HEK293 (cell line): Measurements from ENCODE around the gene CNPY1.

Experiments
- EGR2 ChIP-seq: fragments of 450-650 bp; formaldehyde crosslinking; IDR thresholded peaks from 2 replicates; pipeline ENCODE4 v1.5.1; 2016; ENCODE audit warnings: low read depth, missing biosample characterization, missing genetic modification characterization
- GFI1B ChIP-seq: fragments of 450-650 bp; formaldehyde crosslinking; IDR thresholded peaks from 2 replicates; pipeline ENCODE4 v1.5.1; 2016; ENCODE audit warnings: missing biosample characterization, missing genetic modification characterization
- KLF9 ChIP-seq: fragments of 450-650 bp; formaldehyde crosslinking; IDR thresholded peaks from 2 replicates; pipeline ENCODE4 v1.5.1; 2016; ENCODE audit warnings: missing biosample characterization, missing genetic modification characterization, low read depth
- SP3 ChIP-seq: fragments of 450-650 bp; formaldehyde crosslinking; IDR thresholded peaks from 2 replicates; pipeline ENCODE4 v1.5.1; 2016; ENCODE audit warnings: missing biosample characterization, missing genetic modification characterization
- TRIM28 ChIP-seq: IDR thresholded peaks from 2 replicates; pipeline ENCODE4 v1.6.1; 2011; ENCODE audit warnings: low read length, control low read depth, borderline replicate concordance
- ZBTB17 ChIP-seq: fragments of 450-650 bp; formaldehyde crosslinking; IDR thresholded peaks from 2 replicates; pipeline ENCODE4 v1.5.1; 2016; ENCODE audit warnings: missing biosample characterization, missing genetic modification characterization
- ZFP3 ChIP-seq: fragments of 450-650 bp; formaldehyde crosslinking; IDR thresholded peaks from 2 replicates; pipeline ENCODE4 v1.5.1; 2016; ENCODE audit warnings: low read depth, missing biosample characterization, missing genetic modification characterization
- ZFP37 ChIP-seq: fragments of 450-650 bp; formaldehyde crosslinking; IDR thresholded peaks from 2 replicates; pipeline ENCODE4 v1.5.1; 2016; ENCODE audit warnings: missing biosample characterization, missing genetic modification characterization
- ZNF138 ChIP-seq: fragments of 450-650 bp; formaldehyde crosslinking; IDR thresholded peaks from 2 replicates; pipeline ENCODE4 v1.5.1; 2016; ENCODE audit warnings: missing biosample characterization, missing genetic modification characterization, borderline replicate concordance
- ZNF157 ChIP-seq: fragments of 450-650 bp; formaldehyde crosslinking; IDR thresholded peaks from 2 replicates; pipeline ENCODE4 v1.5.1; 2016; ENCODE audit warnings: missing biosample characterization, missing genetic modification characterization
- ZNF169 ChIP-seq: fragments of 450-650 bp; formaldehyde crosslinking; IDR thresholded peaks from 2 replicates; pipeline ENCODE4 v1.5.1; 2016; ENCODE audit warnings: missing biosample characterization, missing genetic modification characterization
- ZNF174 ChIP-seq: fragments of 450-650 bp; formaldehyde crosslinking; IDR thresholded peaks from 2 replicates; pipeline ENCODE4 v1.5.0; 2017; ENCODE audit warnings: missing biosample characterization, mild to moderate bottlenecking, missing genetic modification characterization
- ZNF24 ChIP-seq: fragments of 450-650 bp; formaldehyde crosslinking; IDR thresholded peaks from 2 replicates; pipeline ENCODE4 v1.5.1; 2016; ENCODE audit warnings: missing biosample characterization, missing genetic modification characterization
- ZNF266 ChIP-seq: fragments of 450-650 bp; formaldehyde crosslinking; IDR thresholded peaks from 2 replicates; pipeline ENCODE4 v1.5.1; 2016; ENCODE audit warnings: missing biosample characterization, missing genetic modification characterization, low read depth
- ZNF302 ChIP-seq: fragments of 450-650 bp; formaldehyde crosslinking; IDR thresholded peaks from 2 replicates; pipeline ENCODE4 v1.5.1; 2016; ENCODE audit warnings: missing biosample characterization, missing genetic modification characterization, low read depth
- ZNF394 ChIP-seq: fragments of 450-650 bp; formaldehyde crosslinking; IDR thresholded peaks from 2 replicates; pipeline ENCODE4 v1.5.1; 2016; ENCODE audit warnings: missing biosample characterization, missing genetic modification characterization, mild to moderate bottlenecking, moderate library complexity, borderline replicate concordance
- ZNF548 ChIP-seq: fragments of 450-650 bp; formaldehyde crosslinking; IDR thresholded peaks from 2 replicates; pipeline ENCODE4 v1.5.1; 2016; ENCODE audit warnings: missing biosample characterization, missing genetic modification characterization
- ZNF610 ChIP-seq: fragments of 450-650 bp; formaldehyde crosslinking; IDR thresholded peaks from 2 replicates; pipeline ENCODE4 v1.5.1; 2016; ENCODE audit warnings: missing biosample characterization, missing genetic modification characterization, borderline replicate concordance
- ZNF624 ChIP-seq: fragments of 450-650 bp; formaldehyde crosslinking; IDR thresholded peaks from 2 replicates; pipeline ENCODE4 v1.5.1; 2017; ENCODE audit warnings: missing biosample characterization, missing genetic modification characterization
- TF ChIP-seq, protein P1 (sequence below): fragments of 450-650 bp; formaldehyde crosslinking; IDR thresholded peaks from 2 replicates; pipeline ENCODE4 v1.5.1; 2017; ENCODE audit warnings: missing biosample characterization, missing genetic modification characterization
- TF ChIP-seq, protein P2 (sequence below): fragments of 450-650 bp; formaldehyde crosslinking; IDR thresholded peaks from 2 replicates; pipeline ENCODE4 v1.5.1; 2016; ENCODE audit warnings: missing biosample characterization, missing genetic modification characterization
- TF ChIP-seq, protein P3 (sequence below): fragments of 450-650 bp; formaldehyde crosslinking; IDR thresholded peaks from 2 replicates; pipeline ENCODE4 v1.5.1; 2016; ENCODE audit warnings: missing biosample characterization, missing genetic modification characterization
- TF ChIP-seq, protein P4 (sequence below): fragments of 450-650 bp; formaldehyde crosslinking; IDR thresholded peaks from 2 replicates; pipeline ENCODE4 v1.5.1; 2016; ENCODE audit warnings: missing biosample characterization, missing genetic modification characterization
- TF ChIP-seq, protein P5 (sequence below): fragments of 450-650 bp; formaldehyde crosslinking; IDR thresholded peaks from 2 replicates; pipeline ENCODE4 v1.5.1; 2016; ENCODE audit warnings: missing biosample characterization, missing genetic modification characterization
- TF ChIP-seq, protein P6 (sequence below): fragments of 450-650 bp; formaldehyde crosslinking; IDR thresholded peaks from 2 replicates; pipeline ENCODE4 v1.5.1; 2016; ENCODE audit warnings: missing biosample characterization, missing genetic modification characterization

Gene CNPY1

DNA sequence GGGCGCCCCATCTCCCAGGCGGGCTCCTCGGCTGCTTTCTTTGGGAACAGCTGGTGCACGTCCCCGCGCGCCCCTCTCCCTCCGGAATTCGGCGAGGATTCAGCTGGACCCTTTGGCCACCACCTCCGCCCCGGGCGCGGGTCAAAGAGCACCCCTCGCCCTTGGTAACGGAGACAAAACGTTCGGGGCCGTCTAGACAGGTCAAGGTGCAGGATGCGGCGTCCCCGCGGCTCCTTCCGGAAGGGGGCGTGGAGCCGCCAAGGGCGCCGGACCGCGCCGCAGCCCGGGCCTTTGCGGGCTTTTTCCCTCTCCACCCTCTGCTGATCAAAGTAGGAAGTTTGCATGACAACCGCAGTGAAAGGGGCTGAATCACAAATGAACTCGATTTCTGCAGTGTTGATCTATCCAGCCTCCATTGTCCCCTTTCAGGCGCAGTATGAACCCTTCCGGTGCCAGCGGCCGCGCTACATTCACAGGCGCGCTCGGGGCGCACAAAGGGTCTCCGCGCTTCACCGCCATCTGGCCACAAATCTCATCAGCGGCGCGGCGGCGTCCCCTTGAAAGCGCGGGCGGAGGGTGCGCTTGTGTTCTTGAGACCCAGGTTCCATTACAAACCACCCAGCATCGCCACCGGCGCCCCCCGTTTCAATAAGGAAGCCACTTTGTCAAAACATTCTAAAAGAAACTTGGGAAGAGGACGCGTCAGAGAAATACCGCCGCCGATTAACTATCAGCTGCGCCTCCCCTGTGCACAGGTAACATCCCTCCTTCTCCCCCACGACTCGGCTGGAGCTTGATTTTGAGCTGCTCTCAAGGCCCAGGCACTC is 36.4 kb downstream of the CNPY1 start (continued):
- TF ChIP-seq ZNF138 (tag by site-specific recombination), result no peak
- TF ChIP-seq ZNF174 (tag by site-specific recombination), result no peak
- TF ChIP-seq ZNF548 (tag by site-specific recombination), result no peak
- 0 out of 2 replicates have a peak, but pooled peaks have one; percentile 11 for TF ChIP-seq EGR2 (tag by site-specific recombination)
- no peak for TF ChIP-seq ZNF169 (tag by site-specific recombination)
- TF ChIP-seq, protein P1, sequence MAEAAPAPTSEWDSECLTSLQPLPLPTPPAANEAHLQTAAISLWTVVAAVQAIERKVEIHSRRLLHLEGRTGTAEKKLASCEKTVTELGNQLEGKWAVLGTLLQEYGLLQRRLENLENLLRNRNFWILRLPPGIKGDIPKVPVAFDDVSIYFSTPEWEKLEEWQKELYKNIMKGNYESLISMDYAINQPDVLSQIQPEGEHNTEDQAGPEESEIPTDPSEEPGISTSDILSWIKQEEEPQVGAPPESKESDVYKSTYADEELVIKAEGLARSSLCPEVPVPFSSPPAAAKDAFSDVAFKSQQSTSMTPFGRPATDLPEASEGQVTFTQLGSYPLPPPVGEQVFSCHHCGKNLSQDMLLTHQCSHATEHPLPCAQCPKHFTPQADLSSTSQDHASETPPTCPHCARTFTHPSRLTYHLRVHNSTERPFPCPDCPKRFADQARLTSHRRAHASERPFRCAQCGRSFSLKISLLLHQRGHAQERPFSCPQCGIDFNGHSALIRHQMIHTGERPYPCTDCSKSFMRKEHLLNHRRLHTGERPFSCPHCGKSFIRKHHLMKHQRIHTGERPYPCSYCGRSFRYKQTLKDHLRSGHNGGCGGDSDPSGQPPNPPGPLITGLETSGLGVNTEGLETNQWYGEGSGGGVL (tag by site-specific recombination), result no peak
- no peak for TF ChIP-seq ZNF24 (tag by site-specific recombination)
- TF ChIP-seq, protein P2, sequence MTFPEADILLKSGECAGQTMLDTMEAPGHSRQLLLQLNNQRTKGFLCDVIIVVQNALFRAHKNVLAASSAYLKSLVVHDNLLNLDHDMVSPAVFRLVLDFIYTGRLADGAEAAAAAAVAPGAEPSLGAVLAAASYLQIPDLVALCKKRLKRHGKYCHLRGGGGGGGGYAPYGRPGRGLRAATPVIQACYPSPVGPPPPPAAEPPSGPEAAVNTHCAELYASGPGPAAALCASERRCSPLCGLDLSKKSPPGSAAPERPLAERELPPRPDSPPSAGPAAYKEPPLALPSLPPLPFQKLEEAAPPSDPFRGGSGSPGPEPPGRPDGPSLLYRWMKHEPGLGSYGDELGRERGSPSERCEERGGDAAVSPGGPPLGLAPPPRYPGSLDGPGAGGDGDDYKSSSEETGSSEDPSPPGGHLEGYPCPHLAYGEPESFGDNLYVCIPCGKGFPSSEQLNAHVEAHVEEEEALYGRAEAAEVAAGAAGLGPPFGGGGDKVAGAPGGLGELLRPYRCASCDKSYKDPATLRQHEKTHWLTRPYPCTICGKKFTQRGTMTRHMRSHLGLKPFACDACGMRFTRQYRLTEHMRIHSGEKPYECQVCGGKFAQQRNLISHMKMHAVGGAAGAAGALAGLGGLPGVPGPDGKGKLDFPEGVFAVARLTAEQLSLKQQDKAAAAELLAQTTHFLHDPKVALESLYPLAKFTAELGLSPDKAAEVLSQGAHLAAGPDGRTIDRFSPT (tag by site-specific recombination), result no peak
- no peak for TF ChIP-seq ZNF302 (tag by site-specific recombination)
- no peak; the same call in 1 of the 2 replicates for TF ChIP-seq ZNF610 (tag by site-specific recombination)
- 0 out of 2 replicates have a peak, but pooled peaks have one; percentile 46 for TF ChIP-seq ZFP37 (tag by site-specific recombination)
- 0 out of 2 replicates have a peak, but pooled peaks have one; percentile 56 for TF ChIP-seq TRIM28
- TF ChIP-seq, protein P3, sequence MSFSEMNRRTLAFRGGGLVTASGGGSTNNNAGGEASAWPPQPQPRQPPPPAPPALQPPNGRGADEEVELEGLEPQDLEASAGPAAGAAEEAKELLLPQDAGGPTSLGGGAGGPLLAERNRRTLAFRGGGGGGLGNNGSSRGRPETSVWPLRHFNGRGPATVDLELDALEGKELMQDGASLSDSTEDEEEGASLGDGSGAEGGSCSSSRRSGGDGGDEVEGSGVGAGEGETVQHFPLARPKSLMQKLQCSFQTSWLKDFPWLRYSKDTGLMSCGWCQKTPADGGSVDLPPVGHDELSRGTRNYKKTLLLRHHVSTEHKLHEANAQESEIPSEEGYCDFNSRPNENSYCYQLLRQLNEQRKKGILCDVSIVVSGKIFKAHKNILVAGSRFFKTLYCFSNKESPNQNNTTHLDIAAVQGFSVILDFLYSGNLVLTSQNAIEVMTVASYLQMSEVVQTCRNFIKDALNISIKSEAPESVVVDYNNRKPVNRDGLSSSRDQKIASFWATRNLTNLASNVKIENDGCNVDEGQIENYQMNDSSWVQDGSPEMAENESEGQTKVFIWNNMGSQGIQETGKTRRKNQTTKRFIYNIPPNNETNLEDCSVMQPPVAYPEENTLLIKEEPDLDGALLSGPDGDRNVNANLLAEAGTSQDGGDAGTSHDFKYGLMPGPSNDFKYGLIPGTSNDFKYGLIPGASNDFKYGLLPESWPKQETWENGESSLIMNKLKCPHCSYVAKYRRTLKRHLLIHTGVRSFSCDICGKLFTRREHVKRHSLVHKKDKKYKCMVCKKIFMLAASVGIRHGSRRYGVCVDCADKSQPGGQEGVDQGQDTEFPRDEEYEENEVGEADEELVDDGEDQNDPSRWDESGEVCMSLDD (tag by site-specific recombination), result peak; percentile 17
- TF ChIP-seq, protein P4, sequence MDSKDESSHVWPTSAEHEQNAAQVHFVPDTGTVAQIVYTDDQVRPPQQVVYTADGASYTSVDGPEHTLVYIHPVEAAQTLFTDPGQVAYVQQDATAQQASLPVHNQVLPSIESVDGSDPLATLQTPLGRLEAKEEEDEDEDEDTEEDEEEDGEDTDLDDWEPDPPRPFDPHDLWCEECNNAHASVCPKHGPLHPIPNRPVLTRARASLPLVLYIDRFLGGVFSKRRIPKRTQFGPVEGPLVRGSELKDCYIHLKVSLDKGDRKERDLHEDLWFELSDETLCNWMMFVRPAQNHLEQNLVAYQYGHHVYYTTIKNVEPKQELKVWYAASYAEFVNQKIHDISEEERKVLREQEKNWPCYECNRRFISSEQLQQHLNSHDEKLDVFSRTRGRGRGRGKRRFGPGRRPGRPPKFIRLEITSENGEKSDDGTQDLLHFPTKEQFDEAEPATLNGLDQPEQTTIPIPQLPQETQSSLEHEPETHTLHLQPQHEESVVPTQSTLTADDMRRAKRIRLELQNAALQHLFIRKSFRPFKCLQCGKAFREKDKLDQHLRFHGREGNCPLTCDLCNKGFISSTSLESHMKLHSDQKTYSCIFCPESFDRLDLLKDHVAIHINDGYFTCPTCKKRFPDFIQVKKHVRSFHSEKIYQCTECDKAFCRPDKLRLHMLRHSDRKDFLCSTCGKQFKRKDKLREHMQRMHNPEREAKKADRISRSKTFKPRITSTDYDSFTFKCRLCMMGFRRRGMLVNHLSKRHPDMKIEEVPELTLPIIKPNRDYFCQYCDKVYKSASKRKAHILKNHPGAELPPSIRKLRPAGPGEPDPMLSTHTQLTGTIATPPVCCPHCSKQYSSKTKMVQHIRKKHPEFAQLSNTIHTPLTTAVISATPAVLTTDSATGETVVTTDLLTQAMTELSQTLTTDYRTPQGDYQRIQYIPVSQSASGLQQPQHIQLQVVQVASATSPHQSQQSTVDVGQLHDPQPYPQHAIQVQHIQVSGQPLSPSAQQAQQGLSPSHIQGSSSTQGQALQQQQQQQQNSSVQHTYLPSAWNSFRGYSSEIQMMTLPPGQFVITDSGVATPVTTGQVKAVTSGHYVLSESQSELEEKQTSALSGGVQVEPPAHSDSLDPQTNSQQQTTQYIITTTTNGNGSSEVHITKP (tag by site-specific recombination), result peak; percentile 68
- TF ChIP-seq, protein P5, sequence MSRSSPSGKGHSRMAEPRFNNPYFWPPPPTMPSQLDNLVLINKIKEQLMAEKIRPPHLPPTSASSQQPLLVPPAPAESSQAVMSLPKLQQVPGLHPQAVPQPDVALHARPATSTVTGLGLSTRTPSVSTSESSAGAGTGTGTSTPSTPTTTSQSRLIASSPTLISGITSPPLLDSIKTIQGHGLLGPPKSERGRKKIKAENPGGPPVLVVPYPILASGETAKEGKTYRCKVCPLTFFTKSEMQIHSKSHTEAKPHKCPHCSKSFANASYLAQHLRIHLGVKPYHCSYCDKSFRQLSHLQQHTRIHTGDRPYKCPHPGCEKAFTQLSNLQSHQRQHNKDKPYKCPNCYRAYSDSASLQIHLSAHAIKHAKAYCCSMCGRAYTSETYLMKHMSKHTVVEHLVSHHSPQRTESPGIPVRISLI (tag by site-specific recombination), result no peak
- no peak for TF ChIP-seq ZNF266
- peak; percentile 79 for TF ChIP-seq KLF9 (tag by site-specific recombination)
- TF ChIP-seq ZNF394, result 0 out of 2 replicates have a peak, but pooled peaks have one; percentile 17
- TF ChIP-seq ZNF157 (tag by site-specific recombination), result no peak
- TF ChIP-seq ZNF624 (tag by site-specific recombination), result no peak
- TF ChIP-seq ZBTB17 (tag by site-specific recombination), result peak; percentile 83
- no peak for TF ChIP-seq ZFP3 (tag by site-specific recombination)
- TF ChIP-seq, protein P6, sequence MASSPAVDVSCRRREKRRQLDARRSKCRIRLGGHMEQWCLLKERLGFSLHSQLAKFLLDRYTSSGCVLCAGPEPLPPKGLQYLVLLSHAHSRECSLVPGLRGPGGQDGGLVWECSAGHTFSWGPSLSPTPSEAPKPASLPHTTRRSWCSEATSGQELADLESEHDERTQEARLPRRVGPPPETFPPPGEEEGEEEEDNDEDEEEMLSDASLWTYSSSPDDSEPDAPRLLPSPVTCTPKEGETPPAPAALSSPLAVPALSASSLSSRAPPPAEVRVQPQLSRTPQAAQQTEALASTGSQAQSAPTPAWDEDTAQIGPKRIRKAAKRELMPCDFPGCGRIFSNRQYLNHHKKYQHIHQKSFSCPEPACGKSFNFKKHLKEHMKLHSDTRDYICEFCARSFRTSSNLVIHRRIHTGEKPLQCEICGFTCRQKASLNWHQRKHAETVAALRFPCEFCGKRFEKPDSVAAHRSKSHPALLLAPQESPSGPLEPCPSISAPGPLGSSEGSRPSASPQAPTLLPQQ (tag by site-specific recombination), result 0 out of 2 replicates have a peak, but pooled peaks have one; percentile 9
- peak; percentile 16 for TF ChIP-seq SP3
- TF ChIP-seq GFI1B (tag by site-specific recombination), result no peak
